ENCODE data around the gene BSDC1.

Gene BSDC1

DNA sequence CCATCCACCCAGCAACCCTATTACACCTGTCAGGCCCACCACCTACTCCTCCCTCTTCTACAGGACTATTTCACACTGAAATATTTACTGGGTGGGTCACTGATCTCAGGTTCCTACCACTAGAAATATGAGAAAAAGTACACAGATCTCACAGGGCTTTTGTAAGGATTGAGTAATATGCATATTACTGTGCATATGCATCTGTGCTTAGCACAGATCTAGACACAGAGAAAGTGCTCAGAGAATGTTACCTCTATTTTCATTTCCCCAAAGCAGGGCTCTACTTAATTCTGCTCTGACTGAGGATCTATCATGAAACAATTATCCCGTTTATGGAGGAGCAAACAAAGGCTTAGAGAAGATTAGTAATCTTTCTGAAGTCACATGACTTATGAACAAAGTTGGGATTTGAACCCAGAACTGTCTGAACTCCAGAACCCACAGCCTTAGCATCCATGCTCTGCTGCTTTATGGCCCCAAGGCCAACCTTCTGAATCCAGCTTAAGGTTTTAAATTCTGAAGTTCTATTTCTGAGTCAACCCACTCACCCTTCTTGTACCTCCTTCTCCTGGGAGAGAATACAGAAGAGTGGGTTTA lies 20.1 kb downstream of the BSDC1 start:
- no peaks in the 10 kb centered on the region for H4K20me1 ChIP-seq (ENCODE audit: insufficient read depth, low read length)
- H3F3A ChIP-seq (ENCODE audit: insufficient read depth, low read length) = no peaks in the 10 kb centered on the region
- H3K9me2 ChIP-seq (ENCODE audit: low read depth, low read length) = no peaks in the 10 kb centered on the region
- no peaks in the 10 kb centered on the region for H3K27me3 ChIP-seq (ENCODE audit: insufficient read depth, low read length)
- no peak overlapping the region for H2AFZ ChIP-seq (ENCODE audit: low read length)
- no peak overlapping the region for H3K4me3 ChIP-seq (ENCODE audit: low read depth, low read length, poor library complexity, severe bottlenecking)
- TF ChIP-seq EZH2 (IDR thresholded peaks at IDR 0.05; ENCODE audit: borderline replicate concordance, low read length) (no peak), CTCF (IDR thresholded peaks at IDR 0.05; ENCODE audit: low read length) (no peak)
- H3K27ac ChIP-seq (ENCODE audit: low read depth, low read length, poor library complexity, severe bottlenecking) = no peak overlapping the region
- H3K4me1 ChIP-seq (ENCODE audit: insufficient read depth, low read length, severe bottlenecking) = no peaks in the 10 kb centered on the region
- H3K9ac ChIP-seq (ENCODE audit: low read length) = no peak overlapping the region
- H3K79me2 ChIP-seq (ENCODE audit: insufficient read depth, low read length) = no peaks in the 10 kb centered on the region
- no peaks in the 10 kb centered on the region for H3K9me3 ChIP-seq (ENCODE audit: low read length)
- H3K4me2 ChIP-seq (ENCODE audit: low read length) = no peak overlapping the region
- peaks cover 73% of the 10 kb centered on the region for H3K36me3 ChIP-seq (ENCODE audit: insufficient read depth, low read length)

DNA sequence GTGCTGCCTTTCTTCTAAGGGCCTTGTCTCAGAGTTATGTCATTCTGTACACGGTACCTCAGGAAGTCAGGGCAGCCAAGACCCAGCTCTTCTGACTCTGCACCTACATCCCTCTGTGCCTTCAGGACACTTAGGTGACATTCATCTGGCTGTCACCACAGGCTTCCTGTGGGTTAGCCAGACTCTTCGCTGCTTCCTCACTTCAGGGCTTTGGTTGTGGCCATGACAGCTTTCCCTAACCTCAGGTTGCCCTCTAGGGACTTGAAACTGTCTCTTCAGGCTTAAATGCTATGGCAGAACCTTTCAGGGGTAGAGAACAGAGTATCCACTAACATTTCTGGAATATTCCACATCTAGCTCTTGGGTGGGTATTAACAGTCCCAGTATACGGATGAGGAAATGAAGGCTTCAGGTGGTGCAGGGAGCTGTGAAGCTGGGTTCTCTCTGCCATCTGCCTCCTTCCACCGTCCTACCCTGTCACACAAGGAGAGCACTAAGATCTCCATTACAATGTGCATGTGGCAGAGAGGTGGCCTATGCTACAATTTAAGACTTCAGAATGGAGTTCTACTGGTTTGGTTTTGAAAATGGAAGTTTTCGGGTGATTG lies 22.0 kb downstream of the BSDC1 start:
- H3K9me2 ChIP-seq (ENCODE audit: low read depth, low read length) = no peaks in the 10 kb centered on the region
- peaks cover 66% of the 10 kb centered on the region for H3K36me3 ChIP-seq (ENCODE audit: insufficient read depth, low read length)
- TF ChIP-seq CTCF (IDR thresholded peaks at IDR 0.05; ENCODE audit: low read length) (peak; percentile 40; the same call in 1 of the 2 replicates), EZH2 (IDR thresholded peaks at IDR 0.05; ENCODE audit: borderline replicate concordance, low read length) (no peak)
- no peaks in the 10 kb centered on the region for H3K27me3 ChIP-seq (ENCODE audit: insufficient read depth, low read length)
- H3K9me3 ChIP-seq (ENCODE audit: low read length) = no peaks in the 10 kb centered on the region
- no peak overlapping the region for H3K27ac ChIP-seq (ENCODE audit: low read depth, low read length, poor library complexity, severe bottlenecking)
- no peaks in the 10 kb centered on the region for H3K79me2 ChIP-seq (ENCODE audit: insufficient read depth, low read length)
- no peaks in the 10 kb centered on the region for H3K4me1 ChIP-seq (ENCODE audit: insufficient read depth, low read length, severe bottlenecking)
- H4K20me1 ChIP-seq (ENCODE audit: insufficient read depth, low read length) = no peaks in the 10 kb centered on the region
- H3F3A ChIP-seq (ENCODE audit: insufficient read depth, low read length) = no peaks in the 10 kb centered on the region
- no peak overlapping the region for H3K4me3 ChIP-seq (ENCODE audit: low read depth, low read length, poor library complexity, severe bottlenecking)
- no peak overlapping the region for H3K9ac ChIP-seq (ENCODE audit: low read length)
- H2AFZ ChIP-seq (ENCODE audit: low read length) = no peak overlapping the region
- H3K4me2 ChIP-seq (ENCODE audit: low read length) = no peak overlapping the region

- Histone ChIP-seq H2AFZ (ENCODE audit: low read length) (no peak overlapping the region), H3K9me3 (ENCODE audit: low read length) (no peaks in the 10 kb centered on the region), H3K4me3 (ENCODE audit: low read depth, low read length, poor library complexity, severe bottlenecking) (no peak overlapping the region), H3K4me1 (ENCODE audit: insufficient read depth, low read length, severe bottlenecking) (no peaks in the 10 kb centered on the region), H4K20me1 (ENCODE audit: insufficient read depth, low read length) (no peaks in the 10 kb centered on the region), H3F3A (ENCODE audit: insufficient read depth, low read length) (no peaks in the 10 kb centered on the region), H3K9me2 (ENCODE audit: low read depth, low read length) (no peaks in the 10 kb centered on the region), H3K4me2 (ENCODE audit: low read length) (no peak overlapping the region), H3K36me3 (ENCODE audit: insufficient read depth, low read length) (peaks cover 61% of the 10 kb centered on the region), H3K9ac (ENCODE audit: low read length) (no peak overlapping the region), H3K79me2 (ENCODE audit: insufficient read depth, low read length) (no peaks in the 10 kb centered on the region), H3K27ac (ENCODE audit: low read depth, low read length, poor library complexity, severe bottlenecking) (no peak overlapping the region), H3K27me3 (ENCODE audit: insufficient read depth, low read length) (no peaks in the 10 kb centered on the region)
- TF ChIP-seq EZH2 (IDR thresholded peaks at IDR 0.05; ENCODE audit: borderline replicate concordance, low read length) (no peak), CTCF (IDR thresholded peaks at IDR 0.05; ENCODE audit: low read length) (no peak)
These were observed 26.2 kb downstream of the BSDC1 start for GRCh38 chr1:32367912-32368635.

Data from OCI-LY1 (cell line).